ENCODE measurements around the gene CCND1.
"Not testable (repeated sequence)": the region's sequence is repeated elsewhere in the genome, so short reads cannot be mapped to it uniquely, and the experiment has no call there.

The CCND1 gene

DNA sequence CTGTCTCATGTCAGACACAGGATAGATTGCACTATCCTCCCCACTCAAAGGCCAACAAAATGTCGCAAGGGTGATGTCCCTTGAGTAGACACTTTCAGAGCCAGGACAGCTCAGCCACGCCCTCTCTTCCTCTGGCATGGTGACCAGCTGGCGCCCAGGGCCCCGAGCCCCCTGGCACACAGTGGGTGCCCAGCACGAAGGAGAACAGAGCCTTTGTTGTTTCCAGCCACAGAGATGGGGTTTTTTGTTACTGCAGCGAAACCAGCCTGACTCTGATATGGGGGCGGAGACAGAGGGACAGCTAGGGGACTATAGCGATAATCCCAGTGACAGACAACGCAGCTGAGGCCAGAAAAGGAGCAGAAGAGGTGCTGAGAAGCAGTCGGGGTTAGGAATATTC is 23.3 kb upstream of the CCND1 start:
- DNase-seq (ENCODE audit: low read depth, low spot score), result no peak

DNA sequence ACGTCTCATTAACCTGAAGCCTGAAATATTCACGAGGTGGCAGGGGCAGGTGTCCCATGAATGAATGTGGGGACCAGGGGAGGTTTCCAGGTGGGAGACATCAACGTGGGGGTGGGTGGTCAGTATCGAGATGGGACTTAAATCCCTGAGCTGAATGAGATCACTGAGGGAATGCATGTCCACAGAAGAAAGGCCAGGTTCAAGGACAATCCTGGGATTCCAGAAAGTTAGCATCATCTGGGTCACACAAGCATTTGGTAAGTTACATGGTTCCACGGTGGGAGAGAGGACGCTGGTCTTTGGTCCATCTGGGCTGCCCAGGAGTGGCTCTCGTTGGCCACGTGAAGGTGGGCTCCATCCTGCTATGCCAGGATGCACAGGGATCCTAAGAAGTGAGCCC is 22.7 kb upstream of the CCND1 start:
- no peak for DNase-seq (ENCODE audit: low read depth, low spot score)

DNA sequence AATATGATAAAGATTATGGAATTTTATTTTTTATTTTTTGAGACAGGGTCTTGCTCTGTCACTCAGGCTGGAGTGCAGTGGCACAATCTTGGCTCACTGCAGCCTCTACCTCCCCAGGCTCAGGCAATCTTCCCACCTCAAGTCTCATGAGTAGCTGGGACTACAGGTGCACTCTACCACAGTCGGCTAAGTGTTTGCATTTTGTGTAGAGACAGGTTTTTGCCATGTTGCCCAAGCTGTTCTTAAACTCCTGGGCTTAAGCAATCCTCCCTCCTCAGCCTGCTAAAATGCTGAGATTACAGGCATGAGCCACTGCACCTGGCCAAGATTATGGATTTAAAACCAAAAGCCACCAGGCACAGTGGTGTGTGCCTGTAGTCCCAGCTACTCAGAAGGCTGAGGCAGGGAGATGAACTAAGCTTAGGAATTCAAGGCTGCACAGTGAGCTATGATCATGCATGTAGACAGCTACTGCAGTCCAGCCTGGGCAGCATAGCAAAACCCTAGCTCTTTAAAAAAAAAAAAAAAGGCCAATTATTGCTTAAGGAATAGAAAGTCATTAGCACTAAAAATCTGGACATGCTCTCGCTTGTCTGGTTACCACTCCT is 20.2 kb upstream of the CCND1 start:
- no peak for DNase-seq (ENCODE audit: low read depth, low spot score)

DNA sequence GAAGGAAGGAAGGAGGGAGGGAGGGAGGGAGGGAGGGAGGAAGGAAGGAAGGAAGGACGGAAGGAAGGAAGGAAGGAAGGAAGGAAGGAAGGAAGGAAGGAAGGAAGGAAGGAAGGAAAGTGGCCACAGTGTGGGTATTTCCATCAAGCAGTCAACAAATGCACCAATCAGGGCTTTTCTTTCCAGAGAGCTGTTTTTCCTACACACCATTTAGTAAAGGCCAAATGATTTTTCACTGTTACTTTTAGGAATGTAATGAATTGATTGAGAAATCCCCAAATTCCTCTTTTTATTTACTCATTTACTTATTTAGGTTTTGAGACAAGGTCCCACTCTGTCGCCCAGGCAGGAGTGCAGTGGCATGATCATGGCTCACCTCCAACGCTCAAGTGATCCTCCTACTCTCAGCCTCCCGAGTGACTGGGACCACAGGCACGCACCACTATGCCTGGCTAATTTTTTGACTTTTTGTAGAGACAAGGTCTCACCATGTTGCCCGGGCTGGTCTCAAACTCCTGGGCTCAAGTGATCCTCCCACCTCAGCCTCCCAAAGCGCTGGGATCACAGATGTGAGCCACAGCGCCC is 18.8 kb upstream of the CCND1 start:
- not testable (repeated sequence) for DNase-seq (ENCODE audit: low read depth, low spot score)

DNA sequence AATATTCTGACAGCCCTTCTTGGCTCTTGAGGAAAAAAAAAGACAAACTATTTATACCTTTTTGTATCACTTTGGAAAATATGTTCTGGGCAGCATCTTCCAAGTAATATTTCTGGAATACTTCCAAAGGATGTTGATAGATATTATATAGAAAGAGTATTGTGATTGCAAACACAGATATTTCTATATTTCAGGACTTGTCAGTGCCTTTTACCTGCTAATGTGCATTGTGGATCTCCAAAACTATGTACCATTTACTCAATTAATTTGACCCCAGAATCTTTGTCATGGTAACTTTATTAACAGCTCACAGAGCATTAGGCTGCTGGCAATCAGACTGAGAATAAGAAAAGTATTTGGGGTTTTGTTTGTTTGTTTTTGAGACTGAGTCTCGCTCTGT is 16.7 kb upstream of the CCND1 start:
- no peak for DNase-seq (ENCODE audit: low read depth, low spot score)

DNA sequence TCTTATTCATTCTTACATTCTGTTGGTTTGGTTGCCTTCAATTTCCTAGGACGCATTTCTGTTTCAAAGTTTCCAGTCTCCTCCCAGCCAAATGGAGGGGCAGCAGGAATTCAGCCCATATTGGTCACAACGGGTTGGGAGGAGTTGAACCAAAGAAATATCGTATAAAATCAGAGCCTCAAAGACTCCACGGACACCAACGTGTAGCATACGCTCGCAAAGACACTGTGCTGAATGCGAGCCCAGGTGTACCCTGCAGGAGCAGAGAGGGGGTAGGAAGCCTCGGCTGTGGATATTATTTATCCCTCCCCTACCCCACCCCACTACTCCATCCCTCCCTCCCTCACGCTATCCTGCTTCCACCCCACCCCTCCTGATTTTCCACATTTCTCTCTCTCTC is 15.5 kb upstream of the CCND1 start:
- DNase-seq (ENCODE audit: low read depth, low spot score), result no peak

DNA sequence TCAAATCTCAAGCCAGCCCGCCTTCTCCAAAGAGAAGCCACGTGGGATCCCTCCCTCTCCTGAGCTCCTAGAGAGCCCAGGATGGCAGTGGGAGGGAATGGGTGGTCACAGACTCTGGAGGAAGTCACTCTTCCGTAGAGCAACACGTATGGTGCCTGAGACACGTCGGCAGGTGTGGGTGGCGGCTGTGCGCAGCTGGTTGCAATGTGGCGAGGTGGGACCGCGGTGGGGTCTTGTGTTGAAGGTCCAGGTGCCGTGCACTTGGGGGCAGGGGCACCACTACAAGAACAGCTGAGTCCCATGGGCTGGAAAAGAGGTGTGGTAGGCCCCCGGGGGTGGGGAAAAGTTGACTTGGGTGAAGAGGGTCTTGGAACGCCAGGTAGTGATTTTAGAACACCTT is 13.4 kb upstream of the CCND1 start:
- DNase-seq (ENCODE audit: low read depth, low spot score), result no peak

DNA sequence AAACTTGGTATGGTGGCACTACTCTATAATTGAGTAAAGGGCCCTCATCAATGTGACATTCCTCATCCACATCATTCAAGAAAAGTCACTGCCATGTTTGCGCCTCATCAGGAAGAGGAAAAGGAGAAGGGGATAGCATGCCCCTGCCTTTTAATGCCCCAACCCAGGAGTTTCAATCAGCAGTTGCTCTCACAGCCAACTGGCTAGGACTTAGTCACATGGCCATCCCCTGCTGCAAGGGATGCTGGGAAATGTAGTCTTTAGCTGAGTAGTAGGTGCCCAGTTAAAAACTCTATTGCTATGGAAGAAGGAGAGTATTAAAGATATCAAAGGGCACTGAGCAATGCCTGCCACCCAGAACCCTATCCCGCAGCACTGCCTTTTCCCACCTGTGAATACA is 10.9 kb upstream of the CCND1 start:
- no peak for DNase-seq (ENCODE audit: low read depth, low spot score)

DNA sequence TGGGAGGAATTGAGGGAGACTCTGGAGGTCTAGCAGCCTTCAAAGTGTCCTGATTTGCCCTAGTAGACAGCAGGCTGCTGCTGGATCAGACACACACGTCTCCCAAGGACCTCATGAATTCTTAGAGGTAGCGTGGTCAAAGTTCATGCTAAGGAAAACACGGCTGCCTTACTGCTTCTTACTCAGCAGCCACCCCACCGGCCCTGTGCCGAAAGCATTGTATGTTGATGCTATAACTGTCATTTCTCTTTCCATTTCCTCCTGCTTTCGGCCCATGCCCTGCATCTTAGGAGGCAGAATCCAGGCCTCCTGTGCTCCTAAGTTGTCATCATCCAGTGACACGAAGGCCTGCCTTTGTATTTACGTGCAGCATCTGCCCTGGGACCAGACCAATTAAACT is 10.5 kb upstream of the CCND1 start:
- no peak for DNase-seq (ENCODE audit: low read depth, low spot score)

DNA sequence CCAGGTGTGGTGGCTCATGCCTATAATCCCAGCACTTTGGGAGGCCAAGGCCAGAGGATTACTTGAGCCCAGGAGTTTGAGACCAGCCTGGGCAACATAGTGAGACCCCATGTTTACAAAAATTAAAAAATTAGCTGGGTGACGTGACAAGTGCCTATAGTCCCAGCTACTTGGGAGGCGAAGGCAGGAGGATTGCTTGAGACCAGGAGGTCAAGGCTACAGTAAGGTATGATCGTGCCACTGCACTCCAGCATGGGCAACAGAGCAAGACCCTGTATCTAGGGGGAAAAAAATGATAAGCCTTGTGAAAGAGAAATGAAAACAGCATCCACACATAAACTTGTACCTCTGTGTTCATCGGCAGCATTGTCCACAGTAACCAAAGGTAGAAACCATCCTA is 8.1 kb upstream of the CCND1 start:
- DNase-seq (ENCODE audit: low read depth, low spot score), result no peak

DNA sequence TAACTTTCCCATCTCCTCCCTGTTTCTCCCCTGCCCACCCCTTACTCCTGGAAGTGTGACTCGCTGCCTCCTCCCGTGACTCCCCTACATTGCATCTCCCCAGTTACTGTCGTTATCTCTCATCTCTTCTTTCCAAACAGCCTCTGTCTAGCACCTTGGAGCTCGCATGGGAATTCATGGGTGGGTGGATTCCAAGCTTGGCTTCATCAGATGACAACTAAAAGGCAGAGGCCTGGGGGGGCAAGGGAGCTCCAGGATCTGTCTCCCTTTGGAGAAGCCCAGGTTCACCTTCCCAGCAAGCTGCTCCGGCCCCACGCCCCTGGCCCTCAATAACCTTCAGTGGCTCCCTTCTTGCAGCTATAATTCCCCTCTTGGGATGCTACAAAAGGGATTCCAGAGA is 6.9 kb upstream of the CCND1 start:
- DNase-seq (ENCODE audit: low read depth, low spot score), result no peak

DNA sequence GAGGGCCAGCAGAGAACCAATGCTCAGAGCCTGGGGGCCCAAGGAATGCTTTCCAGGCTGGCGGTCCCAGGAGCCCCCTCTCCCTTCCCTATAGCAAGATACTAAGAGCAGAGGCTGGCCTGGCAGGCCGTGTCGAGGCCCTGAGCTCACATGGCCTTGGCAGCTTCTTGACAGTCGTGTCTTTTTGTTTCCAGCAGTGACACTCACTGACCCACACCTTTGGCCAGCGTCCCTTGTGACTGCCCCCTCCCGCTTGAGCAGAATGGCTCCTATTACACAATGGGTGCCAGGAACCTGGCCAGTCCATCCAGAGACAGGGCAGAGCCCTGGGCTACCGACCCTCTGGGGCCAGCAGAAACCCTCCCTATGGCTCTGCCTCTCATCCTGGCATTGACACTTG is 6.4 kb upstream of the CCND1 start:
- DNase-seq (ENCODE audit: low read depth, low spot score), result no peak

DNA sequence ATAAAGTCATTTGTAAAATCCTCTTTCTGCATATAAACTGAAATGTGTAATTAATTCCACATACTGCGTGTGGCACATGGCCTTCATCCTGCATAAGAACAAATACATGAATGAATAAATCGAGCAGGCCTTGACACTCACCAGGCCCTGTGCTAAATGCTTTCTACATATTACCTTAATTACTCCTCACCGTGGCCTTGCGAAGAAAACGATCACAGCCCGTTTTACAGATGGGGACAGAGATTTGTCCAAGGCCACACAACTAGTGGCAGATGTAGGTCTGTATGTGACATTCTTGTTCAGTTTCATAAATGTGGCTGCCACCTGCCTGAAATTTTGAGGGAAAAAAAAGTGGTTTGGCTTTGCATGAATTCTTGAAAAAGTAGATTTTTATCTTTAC is 5.8 kb upstream of the CCND1 start:
- no peak for DNase-seq (ENCODE audit: low read depth, low spot score)

DNA sequence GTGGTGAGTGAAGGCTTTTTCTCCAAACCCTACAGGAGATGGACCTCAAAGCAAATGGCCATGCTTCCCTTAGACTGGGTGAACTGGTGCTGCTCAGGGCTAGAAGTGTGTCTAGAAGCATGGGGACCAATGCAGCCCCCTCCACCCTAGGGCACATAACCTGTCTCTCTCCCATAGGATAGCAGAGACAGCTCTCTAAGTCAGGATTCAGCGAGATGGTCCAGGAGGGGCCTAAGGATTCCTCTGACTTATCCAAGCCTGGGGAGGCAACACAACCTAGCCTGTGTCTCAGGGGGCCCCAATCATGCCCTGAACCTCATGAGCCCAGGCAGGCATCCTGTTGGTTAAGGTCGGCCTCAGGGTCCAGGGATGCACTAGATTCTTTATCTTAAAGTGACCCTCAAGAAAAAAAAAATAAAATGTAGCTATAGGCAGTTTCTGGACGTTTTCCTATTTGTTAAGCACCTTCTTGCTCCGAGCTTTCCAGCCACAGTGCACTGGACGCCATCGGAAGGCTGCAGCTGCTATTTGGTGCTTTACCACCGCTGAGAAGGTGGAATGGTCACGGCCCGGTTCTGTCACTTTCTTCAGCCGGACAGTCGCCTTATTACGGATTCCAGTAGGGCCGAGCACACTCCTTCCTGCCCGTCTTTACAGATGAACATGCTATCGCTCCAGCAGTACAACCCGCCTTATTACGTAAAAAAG is 5.0 kb upstream of the CCND1 start:
- DNase-seq (ENCODE audit: low read depth, low spot score), result no peak

DNA sequence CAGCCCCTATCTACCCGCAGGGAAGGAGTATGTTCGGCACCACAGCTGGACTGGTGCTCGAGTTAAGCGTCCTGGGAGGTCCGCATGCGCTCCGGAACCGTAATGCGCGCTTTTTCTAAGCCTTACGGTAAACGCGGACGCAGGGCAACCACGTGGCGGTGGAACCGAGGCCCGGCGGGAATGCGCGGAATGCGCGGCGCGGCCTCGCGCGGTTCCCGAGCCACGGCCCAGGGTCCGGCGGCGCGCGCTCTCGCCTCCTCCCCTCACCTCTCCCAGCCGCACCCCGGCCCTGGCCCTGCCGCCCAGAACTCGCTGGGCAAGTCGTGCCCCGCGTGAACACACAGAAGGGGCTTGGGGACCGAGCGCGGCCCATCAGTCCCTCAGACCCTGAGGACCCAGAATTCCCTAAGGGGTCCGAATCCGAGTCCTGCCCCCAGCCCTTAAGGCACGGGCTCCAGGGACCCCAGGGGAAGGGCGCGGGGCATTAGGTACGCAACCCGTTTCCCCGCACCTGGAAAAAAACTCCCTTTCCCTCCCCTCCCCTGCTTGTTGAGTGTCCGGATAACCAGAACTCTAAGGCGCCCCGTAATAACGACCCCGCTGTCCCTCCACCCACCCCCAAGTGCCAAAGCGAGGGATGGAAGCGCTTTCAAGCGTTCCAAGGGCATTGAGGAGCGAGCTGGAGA is 4.3 kb upstream of the CCND1 start:
- DNase-seq (ENCODE audit: low read depth, low spot score), result peak; percentile 96

DNA sequence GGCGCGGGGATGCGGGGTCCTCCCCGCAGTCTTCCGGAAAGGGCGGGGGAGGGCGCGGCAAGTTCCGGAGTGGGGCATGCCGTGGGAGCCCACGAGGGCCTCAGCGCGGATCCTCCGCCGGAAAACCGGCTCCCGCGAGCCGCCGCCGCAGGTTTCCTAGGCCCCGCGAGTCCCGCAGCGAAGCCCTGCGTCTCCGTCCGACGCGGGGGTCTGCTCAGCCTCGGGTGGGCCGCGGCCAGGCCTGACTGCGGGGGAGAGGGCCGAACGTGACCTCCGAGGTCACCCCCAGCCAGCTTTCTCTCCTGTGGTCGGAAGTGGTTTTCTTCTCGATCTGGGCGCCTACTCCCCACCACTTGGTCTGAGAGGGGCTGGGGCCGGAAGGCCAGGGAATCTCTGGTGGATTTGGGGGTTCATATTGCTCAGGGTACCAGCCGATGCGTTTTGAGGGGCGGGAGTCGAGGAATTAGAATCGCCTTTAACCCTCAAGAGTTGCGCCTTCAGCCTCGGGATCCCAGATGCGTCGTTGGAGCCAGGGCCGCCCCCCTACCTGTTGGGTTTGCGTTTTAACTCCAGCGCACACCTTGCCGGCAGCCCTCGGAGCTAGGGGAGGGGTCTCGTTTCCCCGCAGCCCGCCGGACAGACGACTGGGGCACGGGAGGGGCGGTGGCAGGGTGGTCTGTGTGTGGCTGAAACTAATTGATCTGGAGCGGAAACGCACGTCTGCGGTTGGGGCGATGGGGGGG is 3.6 kb upstream of the CCND1 start:
- no peak for DNase-seq (ENCODE audit: low read depth, low spot score)

DNA sequence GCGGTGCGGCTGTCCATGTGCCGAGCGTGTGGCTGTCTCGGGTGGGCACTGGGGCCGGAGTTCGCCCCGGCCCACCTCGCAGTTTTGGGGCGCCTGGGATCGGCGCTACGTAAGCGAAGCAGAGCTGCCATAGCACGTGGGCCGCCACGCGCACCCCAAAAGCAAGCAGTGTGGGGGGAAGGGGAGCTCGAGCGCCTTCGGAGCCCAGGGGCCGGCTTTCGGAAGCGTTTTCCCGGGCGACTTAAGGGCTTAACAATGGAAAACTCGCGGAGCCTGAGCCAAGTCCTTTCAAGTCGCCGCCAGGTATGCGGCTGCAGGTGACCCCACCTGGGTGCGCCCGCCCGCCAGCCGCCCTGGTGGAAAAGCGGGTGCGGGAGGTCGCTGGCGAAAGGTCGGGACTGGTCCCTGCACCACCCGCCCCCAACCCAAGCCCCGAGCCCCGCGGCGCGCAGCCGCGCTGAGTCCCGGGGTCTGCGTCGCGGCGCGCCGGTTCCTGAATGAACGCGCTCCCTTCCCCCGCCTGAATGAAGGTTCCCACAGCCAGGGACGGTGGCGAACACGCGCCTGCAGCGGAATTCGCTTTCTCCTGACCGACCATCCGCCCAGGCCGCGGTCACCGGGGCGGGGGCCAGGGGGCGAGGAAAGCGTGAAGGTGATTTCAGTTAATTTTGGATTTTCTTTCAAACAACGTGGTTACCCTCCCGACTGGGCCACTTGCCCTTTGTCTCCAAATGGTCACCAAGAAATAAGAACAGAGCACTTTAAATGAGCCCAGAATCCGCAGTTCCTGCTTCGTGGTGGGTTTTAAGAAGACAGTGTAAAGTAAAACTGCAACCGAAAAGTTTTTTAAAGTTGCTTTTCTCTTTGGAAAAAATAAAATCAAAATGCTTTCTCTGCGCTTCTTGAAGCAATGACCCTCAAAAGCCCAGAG is 2.8 kb upstream of the CCND1 start:
- DNase-seq (ENCODE audit: low read depth, low spot score), result peak; percentile 83

DNA sequence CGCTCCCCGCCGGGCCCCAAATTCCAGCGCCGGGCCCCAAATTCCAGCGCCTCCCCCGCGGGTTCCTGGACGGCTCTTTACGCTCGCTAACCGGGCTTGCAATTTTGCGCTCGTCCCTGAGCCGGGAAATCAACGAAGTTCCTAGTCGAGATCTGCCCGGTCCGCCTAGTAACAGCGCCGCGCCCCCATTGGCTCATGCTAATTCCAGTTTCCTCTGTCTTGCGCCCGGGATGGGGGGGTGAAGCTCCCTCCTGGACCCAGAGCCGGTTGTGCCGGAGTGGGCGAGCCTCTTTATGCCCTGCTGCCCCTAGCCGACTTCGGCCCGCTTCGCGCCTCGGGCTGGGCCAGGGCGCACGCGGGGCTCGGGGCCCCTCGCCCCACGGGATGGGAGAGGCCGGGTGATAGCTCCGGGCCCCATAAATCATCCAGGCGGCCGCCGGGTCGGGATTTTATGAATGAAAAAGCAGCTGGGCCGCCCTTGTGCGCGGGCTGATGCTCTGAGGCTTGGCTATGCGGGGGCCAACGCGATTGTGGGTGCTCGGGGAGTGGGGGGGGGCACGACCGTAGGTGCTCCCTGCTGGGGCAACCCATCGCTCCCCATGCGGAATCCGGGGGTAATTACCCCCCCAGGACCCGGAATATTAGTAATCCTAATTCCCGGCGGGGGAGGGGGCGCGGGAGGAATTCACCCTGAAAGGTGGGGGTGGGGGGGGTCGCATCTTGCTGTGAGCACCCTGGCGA is 1.8 kb upstream of the CCND1 start:
- DNase-seq (ENCODE audit: low read depth, low spot score), result peak; percentile 98

DNA sequence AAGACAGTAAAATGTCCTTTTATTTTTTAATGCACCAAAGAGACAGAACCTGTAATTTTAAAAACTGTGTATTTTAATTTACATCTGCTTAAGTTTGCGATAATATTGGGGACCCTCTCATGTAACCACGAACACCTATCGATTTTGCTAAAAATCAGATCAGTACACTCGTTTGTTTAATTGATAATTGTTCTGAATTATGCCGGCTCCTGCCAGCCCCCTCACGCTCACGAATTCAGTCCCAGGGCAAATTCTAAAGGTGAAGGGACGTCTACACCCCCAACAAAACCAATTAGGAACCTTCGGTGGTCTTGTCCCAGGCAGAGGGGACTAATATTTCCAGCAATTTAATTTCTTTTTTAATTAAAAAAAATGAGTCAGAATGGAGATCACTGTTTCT is 1.1 kb upstream of the CCND1 start:
- no peak for DNase-seq (ENCODE audit: low read depth, low spot score)

DNA sequence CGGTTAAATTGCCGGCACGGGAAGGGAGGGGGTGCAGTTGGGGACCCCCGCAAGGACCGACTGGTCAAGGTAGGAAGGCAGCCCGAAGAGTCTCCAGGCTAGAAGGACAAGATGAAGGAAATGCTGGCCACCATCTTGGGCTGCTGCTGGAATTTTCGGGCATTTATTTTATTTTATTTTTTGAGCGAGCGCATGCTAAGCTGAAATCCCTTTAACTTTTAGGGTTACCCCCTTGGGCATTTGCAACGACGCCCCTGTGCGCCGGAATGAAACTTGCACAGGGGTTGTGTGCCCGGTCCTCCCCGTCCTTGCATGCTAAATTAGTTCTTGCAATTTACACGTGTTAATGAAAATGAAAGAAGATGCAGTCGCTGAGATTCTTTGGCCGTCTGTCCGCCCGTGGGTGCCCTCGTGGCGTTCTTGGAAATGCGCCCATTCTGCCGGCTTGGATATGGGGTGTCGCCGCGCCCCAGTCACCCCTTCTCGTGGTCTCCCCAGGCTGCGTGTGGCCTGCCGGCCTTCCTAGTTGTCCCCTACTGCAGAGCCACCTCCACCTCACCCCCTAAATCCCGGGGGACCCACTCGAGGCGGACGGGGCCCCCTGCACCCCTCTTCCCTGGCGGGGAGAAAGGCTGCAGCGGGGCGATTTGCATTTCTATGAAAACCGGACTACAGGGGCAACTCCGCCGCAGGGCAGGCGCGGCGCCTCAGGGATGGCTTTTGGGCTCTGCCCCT is 529 bp upstream of the CCND1 start:
- DNase-seq (ENCODE audit: low read depth, low spot score), result peak; percentile 57
